ENCODE results near the gene AASDH. TPM values are rescaled to one million over a fixed set of nuclear protein-coding genes. Genes with fewer than 3 reads are reported as not detected.

The AASDH gene
- total RNA-seq, 2 experiments from 2014 or later = 10.4 to 13.9 TPM

DNA sequence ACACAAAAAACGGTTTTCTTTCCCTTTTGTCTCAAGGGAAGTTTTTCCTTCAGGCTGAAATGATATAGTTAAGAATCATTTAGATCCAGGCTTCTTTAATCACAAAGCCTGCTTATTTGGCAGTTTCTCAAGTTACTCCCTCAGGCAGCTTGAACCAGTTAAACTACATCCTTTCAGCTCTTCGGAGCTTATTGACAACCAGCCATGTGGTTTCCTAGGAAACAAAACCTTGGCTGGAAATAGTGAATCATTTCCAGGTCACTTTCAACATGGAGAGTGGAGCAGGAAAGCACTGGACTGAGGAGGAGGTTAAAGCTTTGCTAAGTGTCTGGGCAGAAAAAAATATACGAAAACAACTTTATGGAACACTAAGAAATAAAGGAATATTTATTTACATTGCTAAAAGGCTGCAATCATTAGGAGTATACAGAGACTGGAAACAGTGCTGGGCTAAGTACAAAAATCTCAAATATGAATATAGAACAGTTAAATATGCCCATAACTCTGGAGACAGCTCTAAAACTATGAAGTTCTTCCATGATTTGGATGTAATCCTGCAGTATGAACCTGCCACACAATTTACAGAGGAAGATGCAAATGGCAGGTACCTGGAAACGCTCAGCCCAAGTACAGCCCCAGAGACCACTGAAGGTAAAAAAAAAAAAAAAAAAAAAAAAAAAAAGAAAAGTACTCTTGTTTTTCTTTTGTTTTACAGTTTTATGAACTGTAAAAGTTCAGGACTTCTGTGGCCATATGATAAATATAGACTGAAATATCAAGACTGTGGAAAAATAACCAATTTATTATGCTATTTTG, 23.2 kb upstream of the AASDH start:
- intact Hi-C loops (cut with micrococcal nuclease; ENCODE audit: unreplicated experiment) = no loop called here
- BruUV-seq (replicated peaks) = no TSS peak
- Histone ChIP-seq H3K9me2 (ENCODE audit: insufficient read depth, low read length) (no peaks in the 10 kb centered on the region), H3K4me1 (ENCODE audit: insufficient read depth, low read length, poor library complexity, severe bottlenecking) (no peaks in the 10 kb centered on the region), H3K27ac (ENCODE audit: low read depth, low read length, poor library complexity, severe bottlenecking) (no peak overlapping the region), H3K4me2 (ENCODE audit: low read length) (no peak overlapping the region), H3K79me2 (ENCODE audit: insufficient read depth, low read depth, low read length) (peaks cover 77% of the 10 kb centered on the region), H3K9me3 (ENCODE audit: low read length) (no peaks in the 10 kb centered on the region), H2AFZ (ENCODE audit: low read length) (no peak overlapping the region), H3K4me3 (ENCODE audit: low read depth, low read length, poor library complexity, severe bottlenecking) (no peak overlapping the region), H3K36me3 (ENCODE audit: insufficient read depth, low read length) (peaks cover 39% of the 10 kb centered on the region), H4K20me1 (ENCODE audit: insufficient read depth, low read length) (peaks cover 45% of the 10 kb centered on the region)
- POLR2A ChIA-PET = interaction anchor here (0.7 to 2.0 kb wide), 5 partner anchors 8 to 58 kb away, joined by 3 to 8 read pairs (median 4); no protein-coding TSS in a partner anchor
- CTCF ChIA-PET (ENCODE audit: unreplicated experiment) = no interaction called here
- no peak for TF ChIP-seq EZH2phosphoT487 (IDR thresholded peaks at IDR 0.05; ENCODE audit: borderline replicate concordance, low read depth, low read length)
- TF ChIP-seq, protein P1, sequence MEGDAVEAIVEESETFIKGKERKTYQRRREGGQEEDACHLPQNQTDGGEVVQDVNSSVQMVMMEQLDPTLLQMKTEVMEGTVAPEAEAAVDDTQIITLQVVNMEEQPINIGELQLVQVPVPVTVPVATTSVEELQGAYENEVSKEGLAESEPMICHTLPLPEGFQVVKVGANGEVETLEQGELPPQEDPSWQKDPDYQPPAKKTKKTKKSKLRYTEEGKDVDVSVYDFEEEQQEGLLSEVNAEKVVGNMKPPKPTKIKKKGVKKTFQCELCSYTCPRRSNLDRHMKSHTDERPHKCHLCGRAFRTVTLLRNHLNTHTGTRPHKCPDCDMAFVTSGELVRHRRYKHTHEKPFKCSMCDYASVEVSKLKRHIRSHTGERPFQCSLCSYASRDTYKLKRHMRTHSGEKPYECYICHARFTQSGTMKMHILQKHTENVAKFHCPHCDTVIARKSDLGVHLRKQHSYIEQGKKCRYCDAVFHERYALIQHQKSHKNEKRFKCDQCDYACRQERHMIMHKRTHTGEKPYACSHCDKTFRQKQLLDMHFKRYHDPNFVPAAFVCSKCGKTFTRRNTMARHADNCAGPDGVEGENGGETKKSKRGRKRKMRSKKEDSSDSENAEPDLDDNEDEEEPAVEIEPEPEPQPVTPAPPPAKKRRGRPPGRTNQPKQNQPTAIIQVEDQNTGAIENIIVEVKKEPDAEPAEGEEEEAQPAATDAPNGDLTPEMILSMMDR (conservative IDR thresholded peaks at IDR 0.05; ENCODE audit: low read length) = no peak
- no peak for DNase-seq (ENCODE audit: low spot score)

DNA sequence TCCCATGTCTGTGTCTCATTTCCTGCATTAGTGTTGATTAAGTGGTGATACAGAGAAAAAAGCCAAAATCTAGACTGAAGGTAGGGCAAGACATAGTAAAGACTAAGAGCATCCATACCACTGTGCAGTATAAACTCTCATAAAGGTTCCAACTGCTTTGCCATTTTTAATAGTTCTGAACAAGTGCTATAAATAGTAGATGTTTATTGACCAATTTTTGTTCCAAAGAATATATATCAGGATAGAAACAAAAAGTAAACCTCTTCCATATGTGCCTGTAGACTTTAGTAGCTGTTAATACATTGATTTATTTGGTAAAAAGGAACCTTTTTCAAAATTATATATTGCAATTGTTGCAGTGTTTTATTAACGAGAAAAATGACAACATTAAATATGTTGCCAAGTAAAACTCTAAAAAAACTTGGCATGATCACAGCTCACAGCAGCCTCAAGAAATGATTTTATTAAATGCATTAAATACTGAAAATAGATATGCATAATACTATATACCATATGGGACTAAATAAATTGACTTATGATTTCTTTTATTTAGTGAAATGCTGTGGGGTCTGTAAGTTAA, 22.3 kb upstream of the AASDH start:
- H4K20me1 ChIP-seq (ENCODE audit: insufficient read depth, low read length) = peaks cover 37% of the 10 kb centered on the region
- CTCF ChIA-PET (ENCODE audit: unreplicated experiment) = no interaction called here
- no peak overlapping the region for H3K4me3 ChIP-seq (ENCODE audit: low read depth, low read length, poor library complexity, severe bottlenecking)
- H3K4me2 ChIP-seq (ENCODE audit: low read length) = no peak overlapping the region
- no peaks in the 10 kb centered on the region for H3K9me2 ChIP-seq (ENCODE audit: insufficient read depth, low read length)
- intact Hi-C loops (cut with micrococcal nuclease; ENCODE audit: unreplicated experiment) = no loop called here
- TF ChIP-seq, protein P1 (conservative IDR thresholded peaks at IDR 0.05; ENCODE audit: low read length) = no peak
- TF ChIP-seq EZH2phosphoT487 (IDR thresholded peaks at IDR 0.05; ENCODE audit: borderline replicate concordance, low read depth, low read length) = no peak
- H3K27ac ChIP-seq (ENCODE audit: low read depth, low read length, poor library complexity, severe bottlenecking) = no peak overlapping the region
- POLR2A ChIA-PET = no interaction called here
- no peak for DNase-seq (ENCODE audit: low spot score)
- no peaks in the 10 kb centered on the region for H3K9me3 ChIP-seq (ENCODE audit: low read length)
- H3K36me3 ChIP-seq (ENCODE audit: insufficient read depth, low read length) = peaks cover 47% of the 10 kb centered on the region
- peaks cover 69% of the 10 kb centered on the region for H3K79me2 ChIP-seq (ENCODE audit: insufficient read depth, low read depth, low read length)
- no TSS peak for BruUV-seq (replicated peaks)
- H2AFZ ChIP-seq (ENCODE audit: low read length) = no peak overlapping the region
- no peaks in the 10 kb centered on the region for H3K4me1 ChIP-seq (ENCODE audit: insufficient read depth, low read length, poor library complexity, severe bottlenecking)

DNA sequence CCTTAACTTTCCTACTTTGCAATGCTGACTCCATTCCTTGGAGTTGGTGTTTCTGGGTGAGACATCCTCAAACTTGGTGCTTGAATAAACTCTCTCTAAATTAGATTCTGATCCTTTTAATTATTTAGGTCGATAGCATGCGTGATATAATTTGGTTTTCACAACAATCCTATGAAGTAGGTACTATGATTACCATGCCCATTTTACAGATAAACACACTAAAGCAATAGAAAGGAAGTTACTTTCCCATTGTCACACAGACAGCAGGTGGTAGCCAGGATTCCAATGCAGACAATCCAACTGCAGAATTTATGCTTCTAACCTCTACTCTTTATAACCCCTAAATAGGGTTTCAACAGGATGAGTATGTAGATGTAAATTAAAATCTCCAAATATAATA, 21.7 kb upstream of the AASDH start:
- no peak overlapping the region for H3K4me3 ChIP-seq (ENCODE audit: low read depth, low read length, poor library complexity, severe bottlenecking)
- ChIA-PET POLR2A (no interaction called here), CTCF (ENCODE audit: unreplicated experiment) (no interaction called here)
- intact Hi-C loops (cut with micrococcal nuclease; ENCODE audit: unreplicated experiment) = no loop called here
- H2AFZ ChIP-seq (ENCODE audit: low read length) = no peak overlapping the region
- no TSS peak for BruUV-seq (replicated peaks)
- TF ChIP-seq, protein P1 (conservative IDR thresholded peaks at IDR 0.05; ENCODE audit: low read length) = no peak
- no peak for TF ChIP-seq EZH2phosphoT487 (IDR thresholded peaks at IDR 0.05; ENCODE audit: borderline replicate concordance, low read depth, low read length)
- H3K79me2 ChIP-seq (ENCODE audit: insufficient read depth, low read depth, low read length) = peaks cover 63% of the 10 kb centered on the region
- H3K9me3 ChIP-seq (ENCODE audit: low read length) = no peaks in the 10 kb centered on the region
- no peak overlapping the region for H3K27ac ChIP-seq (ENCODE audit: low read depth, low read length, poor library complexity, severe bottlenecking)
- H4K20me1 ChIP-seq (ENCODE audit: insufficient read depth, low read length) = peaks cover 31% of the 10 kb centered on the region
- no peak for DNase-seq (ENCODE audit: low spot score)
- no peaks in the 10 kb centered on the region for H3K4me1 ChIP-seq (ENCODE audit: insufficient read depth, low read length, poor library complexity, severe bottlenecking)
- no peak overlapping the region for H3K4me2 ChIP-seq (ENCODE audit: low read length)
- H3K9me2 ChIP-seq (ENCODE audit: insufficient read depth, low read length) = no peaks in the 10 kb centered on the region
- peaks cover 47% of the 10 kb centered on the region for H3K36me3 ChIP-seq (ENCODE audit: insufficient read depth, low read length)

All from OCI-LY7 (cell line).